ENCODE measurements around the gene KRTAP4-3.
"Not testable (repeated sequence)": the region's sequence is repeated elsewhere in the genome, so short reads cannot be mapped to it uniquely, and the experiment has no call there.

KRTAP4-3 gene

DNA sequence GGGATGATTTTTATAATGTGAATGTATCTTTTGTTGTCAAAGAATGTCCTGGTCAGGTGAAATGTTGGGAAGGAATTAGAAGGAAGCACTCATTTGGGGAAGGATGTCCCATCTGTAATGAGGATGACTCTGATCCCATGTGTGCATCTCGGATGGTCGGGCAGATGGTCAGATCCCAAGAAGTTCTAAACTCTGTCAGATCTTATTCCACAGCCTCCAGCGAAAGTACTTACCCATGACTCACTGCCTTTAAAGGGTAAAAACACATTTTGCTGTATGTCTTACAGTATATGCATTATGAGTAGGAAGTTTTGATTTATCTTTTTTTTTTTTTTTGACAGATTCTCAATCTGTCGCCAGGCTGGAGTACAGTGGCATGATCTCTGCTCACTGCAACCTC is 49.3 kb downstream of the KRTAP4-3 start:
- Histone ChIP-seq H3K27me3 (ENCODE audit: insufficient read depth, low read length) (no peaks in the 10 kb centered on the region), H3K4me3 (ENCODE audit: low read depth, low read length) (no peak overlapping the region), H3K27ac (ENCODE audit: low read depth, low read length) (no peak overlapping the region), H3K4me1 (ENCODE audit: control insufficient read depth, insufficient read depth, low read length, unreplicated experiment) (no peaks in the 10 kb centered on the region), H2AFZ (ENCODE audit: low read length, unreplicated experiment) (no peak overlapping the region), H3K79me2 (ENCODE audit: control insufficient read depth, insufficient read depth, low read length, unreplicated experiment) (no peaks in the 10 kb centered on the region), H3K36me3 (ENCODE audit: insufficient read depth, low read length) (no peaks in the 10 kb centered on the region)

DNA sequence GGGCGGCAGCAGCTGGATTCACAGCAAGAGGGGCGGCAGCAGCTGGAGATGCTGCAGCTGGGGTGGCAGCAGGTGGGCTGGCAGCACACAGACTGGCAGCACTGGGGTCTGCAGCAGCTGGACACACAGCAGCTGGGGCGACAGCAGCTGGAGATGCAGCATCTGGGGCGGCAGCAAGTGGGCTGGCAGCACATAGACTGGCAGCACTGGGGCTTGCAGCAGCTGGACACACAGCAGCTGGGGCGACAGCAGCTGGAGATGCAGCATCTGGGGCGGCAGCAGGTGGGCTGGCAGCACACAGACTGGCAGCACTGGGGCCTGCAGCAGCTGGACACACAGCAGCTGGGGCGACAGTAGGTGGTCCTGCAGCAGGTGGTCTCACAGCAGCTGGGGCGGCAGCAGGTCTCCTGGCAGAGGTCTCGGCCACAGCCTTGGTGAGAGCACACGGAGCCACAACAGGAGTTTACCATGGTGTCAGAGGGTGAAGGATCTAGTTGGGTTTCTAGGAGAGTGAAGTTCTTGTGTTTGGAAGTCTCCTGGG is 50.1 kb downstream of the KRTAP4-3 start, which contains the start of gene KRTAP4-11:
Gene KRTAP4-11 (minus strand): TSS at position 528 of the 541 bp plus-strand sequence. CDS start 58 bp downstream, at position 470.
- H3K27me3 ChIP-seq (ENCODE audit: insufficient read depth, low read length); H3K79me2 ChIP-seq (ENCODE audit: control insufficient read depth, insufficient read depth, low read length, unreplicated experiment); H3K4me3 ChIP-seq (ENCODE audit: low read depth, low read length); H3K36me3 ChIP-seq (ENCODE audit: insufficient read depth, low read length); H2AFZ ChIP-seq (ENCODE audit: low read length, unreplicated experiment); H3K4me1 ChIP-seq (ENCODE audit: control insufficient read depth, insufficient read depth, low read length, unreplicated experiment); H3K27ac ChIP-seq (ENCODE audit: low read depth, low read length): not testable (repeated sequence)
